MV-4-11 (cell line): ENCODE measurements around the gene HOXA3.

Source experiments
- DNase-seq: peaks from one replicate; lab custom pipeline; 2025; lab: John Stamatoyannopoulos, UW

The HOXA3 gene

DNA sequence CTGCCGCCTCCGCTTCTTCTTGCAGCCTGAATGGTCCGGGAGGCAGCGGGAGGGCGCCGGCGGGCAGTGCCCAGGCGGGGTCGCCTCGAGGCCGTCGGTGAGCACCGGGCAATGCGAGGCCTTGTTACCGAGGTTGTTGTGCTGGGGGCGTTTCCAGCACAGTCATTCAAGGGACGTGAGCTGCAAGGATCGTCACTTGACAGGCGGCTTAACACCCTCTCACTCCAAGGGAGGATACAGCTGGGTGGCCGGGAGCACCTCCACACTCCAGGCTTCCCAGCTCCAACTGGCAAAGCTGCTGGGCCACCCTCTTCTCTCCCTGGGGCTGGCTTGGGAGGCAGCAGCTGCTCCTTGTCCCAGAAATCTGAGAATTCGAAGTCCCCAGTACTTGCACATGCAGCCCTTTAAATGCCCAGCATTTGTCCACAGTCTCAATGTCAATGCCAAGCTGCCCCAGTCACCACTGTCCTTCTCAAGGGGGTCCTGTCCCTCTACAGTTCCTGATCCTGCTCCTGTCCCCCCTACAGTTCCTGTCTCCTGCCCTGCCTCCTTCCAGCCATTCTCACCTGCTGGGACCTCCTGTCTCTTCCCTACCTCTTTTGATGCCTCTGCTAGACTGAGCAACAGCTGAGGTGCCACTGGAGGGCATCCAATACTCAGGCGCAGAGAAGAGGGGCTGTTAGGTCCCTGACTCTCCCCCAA is 37.1 kb upstream of the HOXA3 start:
- DNase-seq: no peak

DNA sequence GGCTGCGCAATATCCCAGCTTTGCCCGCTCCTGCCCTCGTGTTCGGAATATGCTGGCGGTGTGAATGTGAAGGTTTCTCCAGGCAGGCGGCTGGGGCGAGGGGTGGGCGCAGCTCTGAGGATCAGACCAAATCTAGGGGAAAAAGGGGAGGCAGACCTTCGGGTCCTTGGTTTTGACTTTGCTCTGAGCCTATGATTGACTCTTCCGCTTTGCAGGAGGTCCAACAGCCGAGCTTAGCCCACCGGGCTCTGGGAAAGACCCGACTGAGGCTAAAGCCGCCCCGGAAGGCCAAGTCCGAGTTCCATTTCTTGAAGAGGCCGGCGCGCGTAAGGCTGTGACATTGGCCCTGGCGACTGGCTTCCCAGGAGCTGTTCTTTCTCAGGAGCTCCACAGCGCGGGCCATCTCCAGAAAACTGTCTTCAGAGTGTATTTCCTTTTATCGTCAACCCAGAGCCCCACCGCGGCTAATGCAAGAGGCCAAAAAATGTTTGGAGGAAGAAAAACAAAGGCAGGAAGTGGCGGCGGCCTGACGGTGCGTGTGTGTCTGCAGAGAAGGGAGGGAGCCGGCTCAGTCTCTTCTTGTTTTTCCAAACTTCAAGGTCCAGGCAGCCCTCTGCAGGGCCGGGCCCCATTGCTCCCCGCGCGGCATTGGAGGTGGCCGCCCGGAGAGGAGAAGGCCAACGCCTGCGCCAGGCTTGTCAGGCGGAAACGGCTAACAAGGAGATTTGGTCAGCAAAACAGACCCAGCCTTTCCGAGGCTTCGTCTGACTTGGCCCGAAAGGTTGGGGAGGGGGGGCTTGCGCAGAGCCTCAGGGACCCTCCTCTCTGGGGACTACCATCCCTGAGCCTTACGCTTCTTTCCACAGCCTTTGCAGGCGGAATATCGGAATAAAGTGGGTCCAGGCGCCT is 36.3 kb upstream of the HOXA3 start:
- peak; percentile 55 for DNase-seq

DNA sequence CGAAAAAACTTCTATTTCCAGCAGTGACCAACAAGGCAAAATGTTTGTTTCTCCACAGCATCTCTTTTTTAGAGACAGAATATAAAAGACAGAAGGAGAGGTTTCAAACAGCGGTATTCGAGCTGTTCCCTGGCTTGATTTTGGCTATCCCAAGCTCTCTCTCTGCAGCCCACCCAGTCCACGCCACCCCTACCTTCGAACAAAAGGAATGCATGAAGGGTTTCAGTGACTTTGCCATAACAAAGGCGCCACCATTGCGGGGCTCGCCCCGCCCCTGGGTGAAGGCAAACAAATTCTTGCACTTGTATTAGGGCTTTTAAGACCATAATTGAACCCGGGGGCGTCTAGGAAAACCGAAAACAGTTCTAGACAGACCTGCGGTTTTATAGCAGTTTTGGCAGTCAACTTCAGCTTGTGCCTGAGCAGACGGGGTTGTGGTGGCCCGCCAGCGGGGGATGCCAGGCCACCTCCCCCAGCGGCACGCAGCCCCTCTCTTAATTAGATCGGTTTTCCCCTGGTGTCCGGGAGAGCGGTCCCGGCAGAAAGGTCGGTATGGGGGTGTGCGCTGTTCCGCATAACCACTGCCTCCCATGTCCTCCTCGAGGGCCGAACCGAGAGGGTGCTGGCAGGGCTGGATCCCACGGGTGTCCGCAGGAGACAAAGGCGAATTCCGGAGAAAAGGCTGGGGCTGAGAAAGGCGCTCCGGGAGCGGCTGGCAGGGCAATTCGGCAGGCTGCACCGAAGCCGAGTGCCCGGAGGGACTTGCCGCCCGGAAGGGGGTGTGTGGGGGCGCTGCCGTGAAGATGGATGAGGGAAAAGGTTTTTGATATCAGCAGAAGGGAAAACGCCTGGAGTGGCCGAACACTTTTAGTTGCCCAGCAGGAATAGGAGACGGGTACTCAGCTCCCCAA is 35.3 kb upstream of the HOXA3 start:
- DNase-seq: no peak

DNA sequence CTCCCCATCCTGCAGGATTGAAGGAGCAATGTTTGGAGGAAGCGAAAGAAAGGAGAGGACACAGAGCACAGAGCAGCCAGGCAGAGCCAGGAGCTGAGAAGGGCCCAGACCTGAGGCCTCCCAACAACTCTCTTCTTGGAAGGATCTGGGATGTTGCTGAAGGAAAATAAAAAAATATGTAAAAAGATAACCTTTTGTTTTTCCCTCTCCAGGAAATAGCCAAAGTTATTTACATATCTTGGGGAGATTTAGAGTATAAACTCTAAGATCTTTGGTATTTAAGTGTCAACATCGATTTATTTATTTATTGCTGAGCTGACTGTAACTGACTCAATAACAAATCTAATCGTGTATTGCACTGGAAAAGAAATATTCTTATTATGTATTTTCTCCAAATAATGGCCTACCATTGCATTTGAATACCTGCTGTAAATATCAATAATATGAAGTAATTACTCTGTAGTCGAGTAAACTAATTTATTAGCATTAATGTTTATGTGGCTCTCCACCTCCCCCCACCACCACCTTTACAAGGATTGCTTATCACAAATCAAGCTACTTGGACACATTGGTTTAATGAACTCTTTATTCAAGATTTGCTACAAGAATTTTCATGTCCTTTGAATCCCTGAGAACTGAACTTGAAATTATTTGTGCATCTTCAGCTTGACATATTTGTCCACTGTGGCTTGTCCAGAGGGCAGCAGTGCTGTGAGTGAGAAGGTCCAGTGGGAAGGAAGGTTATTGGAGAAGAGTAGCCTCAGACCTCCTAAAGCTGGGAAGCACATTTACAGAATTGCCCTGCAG is 34.5 kb upstream of the HOXA3 start:
- DNase-seq: no peak

DNA sequence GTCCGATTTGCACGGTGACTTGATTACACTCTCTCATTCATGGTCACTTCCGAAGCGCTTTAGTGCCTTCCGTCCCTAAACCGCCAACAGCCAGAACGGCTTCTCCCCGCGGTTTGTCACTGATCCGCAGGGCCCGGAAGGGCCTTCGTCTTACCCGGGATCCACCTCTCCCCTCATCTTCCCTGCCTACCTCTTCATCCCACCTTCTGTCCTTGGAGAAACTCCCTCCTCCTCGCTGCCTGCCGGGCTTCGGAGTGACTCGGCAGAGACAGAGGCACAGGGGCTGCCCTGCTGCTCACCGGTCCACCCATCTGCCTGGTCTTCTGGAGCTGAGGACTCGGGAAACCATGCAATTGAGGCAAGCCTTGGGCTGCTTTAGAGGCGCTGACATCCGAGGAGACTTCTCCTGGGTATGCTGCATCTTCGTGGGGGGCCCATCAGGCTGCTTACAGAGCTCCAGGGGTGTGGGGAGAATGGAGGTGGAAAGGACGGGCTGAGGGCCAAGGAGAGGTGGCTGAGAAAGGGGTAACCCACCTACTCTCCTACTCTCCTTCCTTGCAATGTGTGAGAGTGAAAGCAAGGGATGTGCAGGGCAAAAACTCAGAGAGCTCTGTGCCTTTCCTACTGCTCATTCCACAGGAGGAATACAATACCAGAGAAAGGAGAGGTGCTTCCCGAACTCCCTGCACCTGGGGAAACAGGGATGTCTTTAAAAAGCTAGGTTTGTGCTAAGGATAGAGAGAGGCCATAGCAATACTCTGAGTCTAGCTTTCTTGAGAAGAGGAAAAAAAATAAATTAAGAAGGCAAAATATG is 33.7 kb upstream of the HOXA3 start:
- no peak for DNase-seq

DNA sequence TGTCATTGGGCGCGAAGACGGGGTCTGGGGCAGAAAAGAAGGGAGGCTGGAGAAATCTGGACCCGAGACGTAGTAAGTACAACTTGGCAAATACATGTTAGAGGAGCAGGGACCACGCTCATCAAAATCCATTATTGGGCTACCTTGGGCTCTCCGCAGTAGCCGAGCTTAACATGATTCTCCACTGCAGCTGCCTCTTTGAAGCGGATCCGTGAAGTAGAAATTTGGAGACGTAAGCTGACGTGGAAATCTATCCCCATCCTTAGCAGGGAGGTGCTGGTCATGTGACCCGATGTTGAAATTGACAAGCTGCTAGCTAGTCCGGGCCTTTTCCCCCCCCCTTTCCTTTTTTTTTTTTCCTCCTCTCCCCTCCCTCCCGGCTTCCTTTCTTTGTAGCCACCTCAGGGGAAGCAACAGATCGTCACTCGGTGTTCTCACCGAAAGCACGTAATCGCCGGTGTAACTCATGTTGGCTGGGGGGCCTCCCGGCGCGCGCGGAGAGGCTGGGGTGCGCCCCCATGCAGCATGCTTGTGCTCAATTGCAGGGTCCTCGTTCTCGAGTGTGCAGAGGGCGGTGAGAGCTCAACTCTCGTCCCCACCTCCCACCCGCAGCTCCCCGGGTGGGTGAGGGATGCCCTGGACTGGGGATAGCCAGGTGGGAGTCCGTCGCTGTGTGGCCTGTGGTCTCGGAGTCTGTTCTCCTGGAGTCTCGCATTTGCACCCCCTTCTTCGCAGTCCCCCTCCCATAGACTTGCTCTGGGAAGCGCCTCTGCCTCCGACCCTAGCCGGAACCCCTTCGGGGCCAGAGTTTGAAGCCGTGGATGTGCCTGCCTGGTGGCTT is 32.9 kb upstream of the HOXA3 start, which contains the start of gene HOXA11:
TSS of gene HOXA11 (minus strand) at position 220 of the 841 bp plus-strand sequence. CDS start at position 132, 88 bp downstream.
- peak; percentile 62 for DNase-seq

DNA sequence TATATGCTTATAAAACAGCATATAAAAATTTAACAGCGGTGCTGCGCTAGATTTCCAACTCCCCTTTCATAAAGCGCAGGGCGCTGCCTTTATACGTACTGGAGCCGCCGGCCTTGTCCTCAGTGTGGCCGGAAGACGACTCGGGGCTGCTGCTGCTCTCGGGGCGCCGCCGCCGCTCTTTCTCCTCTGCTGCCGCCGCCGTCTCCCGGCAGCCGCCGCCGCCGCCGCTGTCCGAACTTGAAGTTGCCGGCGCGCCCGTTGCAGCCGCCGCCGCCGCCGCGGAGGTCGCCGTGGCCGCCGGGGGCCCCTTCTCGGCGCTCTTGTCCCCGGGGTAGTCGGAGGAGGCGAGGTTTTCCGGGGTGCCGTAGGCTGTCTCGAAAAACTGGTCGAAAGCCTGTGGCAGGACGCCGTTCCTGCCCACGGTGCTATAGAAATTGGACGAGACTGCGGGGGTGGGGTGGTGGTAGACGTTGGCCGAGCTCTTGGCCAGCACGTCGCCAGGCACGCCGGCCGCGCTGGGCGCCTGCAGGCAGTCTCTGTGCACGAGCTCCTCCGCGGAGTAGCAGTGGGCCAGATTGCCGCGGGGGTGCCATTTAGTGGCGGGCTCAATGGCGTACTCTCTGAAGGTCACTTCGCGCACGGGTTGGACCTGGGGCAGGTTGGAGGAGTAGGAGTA is 32.1 kb upstream of the HOXA3 start:
- no peak for DNase-seq

DNA sequence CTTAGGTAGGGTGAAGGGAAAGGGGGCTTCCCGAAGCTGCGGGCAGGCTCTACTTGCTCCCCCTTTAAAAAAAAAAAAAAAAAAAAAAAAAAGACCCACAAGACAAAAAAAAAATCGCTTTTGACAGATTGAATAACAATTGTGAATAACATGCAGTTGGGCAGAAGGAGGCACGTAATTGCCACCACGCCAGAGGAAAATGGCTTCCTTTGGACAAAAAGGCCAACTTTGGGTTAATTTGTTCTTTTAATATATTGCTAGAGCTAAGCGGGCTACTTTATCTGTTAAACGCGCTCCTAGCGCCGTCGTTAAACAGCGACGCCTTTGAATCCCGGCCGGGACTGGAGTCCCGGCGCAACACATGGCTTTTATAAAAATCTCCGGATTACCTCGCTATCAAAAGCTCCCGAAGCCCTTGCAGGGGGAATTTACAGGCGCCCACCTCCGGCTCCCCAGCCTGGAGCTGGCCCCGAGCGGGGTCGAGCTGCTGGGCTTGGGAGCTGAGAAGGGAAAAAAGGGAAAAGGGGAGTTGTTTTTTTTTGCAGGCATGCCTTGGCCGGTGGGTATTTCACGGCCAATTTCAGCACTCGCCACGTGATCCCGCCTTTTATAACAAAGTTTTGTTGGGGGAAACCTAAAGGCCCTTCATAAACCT is 31.4 kb upstream of the HOXA3 start:
- DNase-seq: no peak

DNA sequence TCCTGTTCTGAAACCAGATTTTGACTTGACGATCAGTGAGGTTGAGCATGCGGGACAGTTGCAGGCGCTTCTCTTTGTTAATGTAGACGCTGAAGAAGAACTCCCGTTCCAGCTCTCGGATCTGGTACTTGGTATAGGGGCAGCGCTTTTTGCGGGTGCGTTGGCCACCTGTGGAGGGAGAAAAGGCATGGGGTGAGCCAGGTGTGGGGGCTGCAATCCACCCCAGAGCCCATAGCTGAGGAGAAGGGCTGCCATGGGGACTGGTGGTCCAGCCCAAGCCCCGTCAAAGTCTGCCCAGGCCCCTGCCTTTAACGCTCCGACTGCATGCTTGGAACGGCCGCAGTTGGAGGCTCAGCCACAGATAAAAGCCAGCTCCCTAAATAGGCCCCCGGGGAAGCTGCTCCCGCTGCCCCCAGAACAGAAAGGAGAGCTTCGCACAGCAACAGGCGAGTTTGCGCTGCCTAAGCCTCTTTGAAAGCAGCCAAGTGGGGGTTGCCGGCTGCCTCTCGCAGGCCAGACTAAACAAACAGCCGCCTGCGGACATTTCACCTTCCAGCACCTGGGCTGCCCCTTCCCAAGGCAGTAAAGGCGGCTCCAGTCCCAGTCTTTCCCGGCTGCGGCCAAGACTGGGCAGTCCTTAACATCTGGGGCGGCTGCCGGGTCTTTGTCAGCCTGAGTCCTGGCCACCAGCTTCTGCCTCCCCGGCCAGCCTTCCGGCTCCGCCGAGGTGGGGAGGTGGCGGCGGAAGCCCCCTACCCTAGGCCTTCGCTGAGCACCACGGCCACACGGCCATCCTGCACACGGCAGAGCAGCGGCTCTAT is 30.7 kb upstream of the HOXA3 start:
- DNase-seq: no peak

DNA sequence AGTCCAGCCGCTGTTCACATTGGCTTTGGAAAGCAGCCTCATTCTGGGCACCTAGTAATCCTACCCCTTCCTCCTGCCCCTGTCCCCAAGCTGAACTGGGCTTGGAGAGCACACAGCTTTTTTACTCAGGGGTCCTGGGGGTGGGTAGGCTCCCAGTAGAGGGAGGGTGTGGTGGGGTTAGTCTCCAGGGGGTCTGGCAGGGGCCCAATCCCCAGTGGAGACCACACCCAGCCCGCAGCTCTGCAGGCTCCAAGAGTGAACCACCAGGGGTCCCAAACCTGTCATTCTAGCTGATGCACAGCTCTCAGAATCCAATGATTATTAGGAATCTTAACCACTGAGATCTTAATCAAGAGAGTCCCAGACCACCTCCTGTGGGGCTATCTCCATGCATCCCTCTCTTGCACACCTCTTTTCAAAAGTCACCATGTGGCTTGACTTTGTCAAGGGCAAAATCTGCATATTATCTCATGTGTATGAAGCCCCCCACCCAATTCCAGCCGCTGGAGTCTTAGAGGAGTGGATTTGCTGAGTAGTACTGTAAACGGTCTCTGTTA is 30.0 kb upstream of the HOXA3 start:
- DNase-seq: no peak

DNA sequence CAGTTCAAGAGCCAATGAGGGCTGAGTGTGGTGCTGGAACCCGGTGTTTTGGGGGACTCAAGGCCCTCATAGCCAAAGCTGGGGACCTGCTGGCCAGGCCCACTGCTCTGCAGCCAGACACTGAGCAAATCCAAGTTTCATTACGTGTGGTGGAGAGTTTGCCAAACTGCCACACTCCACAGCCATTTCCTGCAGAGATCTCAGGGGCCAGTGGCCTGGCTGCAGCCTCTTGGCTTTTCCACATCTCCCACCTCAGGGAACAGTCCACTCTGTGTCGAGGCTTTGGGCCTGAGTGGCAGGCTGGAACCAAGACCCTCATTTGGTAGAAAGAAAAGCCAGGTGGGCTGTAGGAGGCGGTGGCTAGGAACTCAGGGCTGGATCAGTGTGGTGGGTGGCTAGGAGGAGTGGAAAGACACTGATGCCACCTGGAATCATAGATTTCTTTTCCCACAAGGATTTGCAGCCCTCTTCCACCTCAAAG is 29.5 kb upstream of the HOXA3 start:
- DNase-seq: no peak

DNA sequence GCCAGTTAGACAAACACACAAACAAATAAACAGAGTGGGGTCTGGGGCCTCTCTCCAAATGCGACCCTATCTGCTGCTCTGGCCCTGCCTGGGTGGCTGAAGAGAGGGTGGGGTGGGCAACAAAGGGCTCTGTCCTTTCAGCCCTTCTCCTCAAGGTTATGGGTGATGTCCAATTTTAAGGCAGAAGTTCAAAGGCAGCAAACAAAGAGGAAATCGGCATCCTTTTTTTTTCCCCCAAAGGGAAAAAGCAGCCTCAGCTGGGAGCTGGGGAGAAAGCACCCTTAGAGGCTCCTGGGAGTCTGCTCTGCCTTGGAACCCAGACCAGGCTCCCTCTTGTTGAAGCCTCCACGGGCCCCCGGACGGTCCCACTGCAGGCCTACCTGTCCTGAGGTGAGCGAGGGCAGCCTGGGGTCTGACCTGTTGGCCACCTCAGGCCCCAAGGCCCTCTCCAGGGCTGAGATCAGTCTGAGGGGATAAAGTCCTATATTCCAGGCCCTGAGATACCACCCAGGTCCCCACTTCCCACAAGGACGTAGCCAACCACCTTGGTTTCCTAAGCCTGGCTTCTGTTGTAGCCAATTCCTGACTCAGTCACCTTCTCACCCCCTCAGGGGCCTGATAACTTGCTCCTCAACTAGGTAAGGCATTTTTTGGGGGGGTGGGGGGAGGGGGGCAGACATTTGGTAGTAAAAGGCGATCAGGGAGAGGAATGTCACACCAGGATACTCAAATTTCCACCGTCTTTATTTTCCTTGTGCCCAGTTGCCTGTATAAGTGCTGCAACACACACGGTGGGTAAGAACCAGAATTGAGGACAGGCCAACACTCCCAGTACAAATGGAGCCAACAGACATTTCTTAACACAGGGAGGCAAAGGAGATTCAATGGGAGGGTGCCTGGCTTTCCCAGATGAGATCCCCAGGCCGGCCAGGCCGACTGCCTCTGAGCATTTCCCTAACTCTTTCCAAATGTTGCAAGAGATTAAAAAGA is 28.3 kb upstream of the HOXA3 start:
- no peak for DNase-seq

DNA sequence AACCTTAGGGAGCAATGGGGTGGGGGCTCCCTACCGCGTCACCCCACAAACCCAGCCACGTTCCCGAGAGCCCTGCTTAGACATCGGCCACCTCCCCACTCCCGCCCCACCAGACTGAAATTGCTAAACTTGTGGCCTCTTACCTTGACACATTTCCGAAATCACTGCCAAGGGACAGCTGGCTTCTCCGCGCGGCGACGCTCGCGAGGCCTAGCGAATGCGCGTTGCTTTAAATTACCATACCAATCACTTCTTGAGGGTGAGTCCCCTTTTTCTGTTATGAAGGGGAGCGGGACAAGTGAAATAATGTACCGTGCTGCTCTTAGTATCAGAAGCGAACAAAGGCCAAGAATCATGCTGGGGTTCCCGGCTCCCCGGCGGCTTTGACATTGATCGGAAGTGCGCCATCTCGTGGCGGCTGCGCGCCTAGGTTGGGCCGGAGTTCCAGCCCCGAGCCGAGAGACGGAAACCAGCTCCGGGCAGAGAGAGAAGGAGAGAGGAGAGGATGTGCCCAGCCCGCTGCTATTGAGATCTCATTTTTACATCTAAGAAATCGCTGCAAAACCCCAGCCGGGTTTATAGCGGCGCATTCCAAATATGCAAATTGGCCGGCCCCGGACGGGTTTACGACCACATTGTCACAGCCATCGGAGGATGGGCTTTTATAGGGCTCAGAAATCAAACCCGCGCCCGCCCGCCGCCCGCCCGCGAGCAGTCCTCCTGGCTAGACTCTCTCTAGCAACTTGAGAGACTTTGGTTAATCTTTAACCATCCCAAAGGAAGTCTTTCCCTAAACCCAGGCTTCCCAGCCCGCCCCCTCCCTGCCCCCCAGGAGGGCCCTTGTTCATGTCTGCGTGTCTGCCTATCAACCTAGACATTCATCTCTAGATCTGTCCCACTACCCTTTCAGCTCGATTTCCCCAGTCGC is 27.4 kb upstream of the HOXA3 start:
- DNase-seq: peak; percentile 41

DNA sequence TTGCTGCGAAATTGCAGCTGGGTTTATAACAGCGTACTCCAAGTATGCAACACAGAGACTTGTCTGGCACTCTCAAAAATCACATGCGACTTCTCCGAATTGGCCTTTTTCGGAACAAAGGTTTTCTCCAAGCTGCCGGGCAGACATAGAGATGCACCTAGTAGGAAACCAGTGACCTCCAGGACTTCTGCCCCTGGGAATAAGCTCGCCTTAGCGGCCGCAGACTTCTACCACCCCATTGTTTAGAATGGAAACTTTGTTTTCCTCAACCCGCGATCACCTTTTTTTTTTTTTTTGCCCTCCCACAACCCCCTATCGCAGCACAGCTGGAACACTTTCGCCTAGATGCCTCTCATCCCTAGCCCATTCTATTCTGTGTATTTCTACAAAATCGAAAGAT is 26.6 kb upstream of the HOXA3 start:
- DNase-seq: no peak

DNA sequence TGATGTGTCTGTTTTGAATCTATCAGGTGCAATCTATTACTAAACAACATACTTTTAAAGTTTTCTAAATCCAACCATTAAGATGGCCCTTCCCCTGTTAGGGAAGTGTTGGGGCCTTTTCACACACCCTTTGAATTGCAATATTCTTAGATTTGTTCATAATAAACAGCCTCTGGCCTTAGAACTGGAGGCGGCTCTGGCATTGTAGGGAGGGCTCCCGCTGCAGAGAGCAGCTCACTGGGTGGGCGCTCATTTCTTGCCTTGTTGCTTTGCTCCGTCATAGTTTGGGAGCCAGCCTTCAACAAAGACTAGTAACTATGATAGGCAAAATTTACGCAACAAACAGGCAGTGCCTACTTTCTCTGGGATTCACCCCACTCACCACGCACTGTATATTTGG is 26.0 kb upstream of the HOXA3 start:
- no peak for DNase-seq
